Small intestine (tissue), 7 donors: ENCODE measurements around the gene CYP2D6. TPM values are rescaled to one million over a fixed set of nuclear protein-coding genes. Genes with fewer than 3 reads are reported as not detected.
"Not testable (repeated sequence)": the region's sequence is repeated elsewhere in the genome, so short reads cannot be mapped to it uniquely, and the experiment has no call there.

Experiments
- DNase-seq, 2 donors: peaks; one replicate each; pipeline versions ENCODE4 v3.0.0 to v3.0.0-alpha.2; 2013
- FAIRE-seq: peaks from 2 replicates; lab custom pipeline; 2012; peaks lifted over from hg19 to GRCh38; lab: Jason Lieb, UNC
- H3K27ac ChIP-seq, 3 donors: one replicate each; pipeline ENCODE4 v1.5.1; 2013; ENCODE audit warnings: low read length in 2 of 3, mild to moderate bottlenecking in 2 of 3, control low read depth in 1 of 3, inconsistent platforms in 1 of 3, low read depth in 1 of 3, moderate library complexity in 1 of 3
- H3K27me3 ChIP-seq, 3 donors: one replicate each; pipeline ENCODE4 v1.6.1; 2013; ENCODE audit warnings: low read length in 3 of 3, inconsistent platforms in 1 of 3; ENCODE audit not compliant: control insufficient read depth in 3 of 3, insufficient read depth in 3 of 3
- H3K36me3 ChIP-seq, 3 donors: one replicate each; pipeline ENCODE4 v1.6.1; 2013; ENCODE audit warnings: low read length in 3 of 3, inconsistent platforms in 1 of 3, low read depth in 1 of 3, mild to moderate bottlenecking in 1 of 3, moderate library complexity in 1 of 3; ENCODE audit not compliant: control insufficient read depth in 3 of 3, insufficient read depth in 2 of 3
- H3K4me1 ChIP-seq, 3 donors: one replicate each; pipeline ENCODE4 v1.6.1; 2013; ENCODE audit warnings: low read length in 2 of 3, inconsistent platforms in 1 of 3, low read depth in 1 of 3, mild to moderate bottlenecking in 1 of 3, moderate library complexity in 1 of 3; ENCODE audit not compliant: control insufficient read depth in 3 of 3, insufficient read depth in 2 of 3
- H3K4me3 ChIP-seq, 3 donors: one replicate each; pipeline ENCODE4 v1.5.1; 2013; ENCODE audit warnings: low read length in 3 of 3, control low read depth in 1 of 3, inconsistent platforms in 1 of 3, low read depth in 1 of 3, mild to moderate bottlenecking in 1 of 3, moderate library complexity in 1 of 3
- H3K9me3 ChIP-seq, 2 donors: one replicate each; pipeline ENCODE4 v1.6.1; 2013; ENCODE audit warnings: low read depth in 1 of 2, low read length in 1 of 2; ENCODE audit not compliant: control insufficient read depth in 2 of 2, insufficient read depth in 1 of 2
- WGBS, 3 donors: extraction: QIAGEN DNeasy Blood & Tissue Kit; methylation state at CpG; one replicate each; pipeline ENCODE4 v1.1.7; 2013; 5-methylcytosine and 5-hydroxymethylcytosine counted together
- polyA plus RNA-seq, 4 donors: library from polyadenylated mRNA; stranded (reverse) in 3 of 4; unstranded in 1 of 4; fragments of 200-250 nt in 3 of 4; fragments of 120-200 nt in 1 of 4; gene quantifications; one replicate each; pipeline versions ENCODE4 v1.2.1 to v1.2.3, GENCODE V29; 2013
- donor health status: healthy with polysubstance abuse.
- donor health status: control.
- donor health status: control.
- donor health status: Bipolar disorder and iron deficiency.
- donor health status: healthy.

Gene CYP2D6
- polyA plus RNA-seq, 4 donors: 5.8 to 172 (median 22.4) TPM

DNA sequence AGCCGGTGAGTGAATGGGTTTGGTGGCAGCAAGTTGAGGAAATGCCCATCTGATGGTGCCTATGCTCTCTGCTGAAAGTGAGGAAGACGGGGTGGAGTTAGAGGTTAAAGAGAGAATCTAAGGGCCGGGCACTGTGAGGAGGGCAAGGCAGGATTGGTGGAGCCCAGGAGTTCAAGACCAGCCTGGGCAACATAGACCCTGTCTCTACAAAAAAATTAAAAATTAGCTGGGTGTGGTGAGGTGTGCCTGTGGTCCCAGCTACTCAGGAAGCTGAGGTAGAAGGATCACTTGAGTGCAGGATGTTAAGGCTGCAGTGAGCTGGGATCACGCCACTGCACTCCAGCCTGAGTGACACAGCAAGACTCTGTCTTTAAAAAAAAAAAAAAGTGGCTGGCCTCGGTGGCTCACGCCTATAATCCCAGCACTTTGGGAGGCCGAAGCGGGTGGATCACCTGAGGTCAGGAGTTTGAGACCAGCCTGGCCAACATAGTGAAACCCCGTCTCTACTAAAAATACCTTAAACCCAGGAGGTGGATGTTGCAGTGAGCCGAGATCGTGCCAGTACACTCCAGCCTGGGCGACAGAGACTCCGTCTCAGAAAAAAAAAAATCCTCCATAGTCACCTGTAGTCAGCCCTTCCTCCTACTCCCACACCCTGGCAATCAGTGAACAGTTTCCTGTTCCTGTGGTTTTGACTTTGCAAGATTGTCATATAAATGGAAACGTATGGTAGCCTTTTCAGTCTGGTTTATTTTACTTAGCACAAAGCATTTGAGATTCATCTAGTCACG lies 10.2 kb downstream of the CYP2D6 start:
- WGBS, 3 donors: 58 to 75% (median 62%) methylated on average over 15 of the region's 15 CpGs
- H3K9me3 ChIP-seq: peaks cover 0 to 13% of the 10 kb centered on the region in 2 donors
- not testable (repeated sequence) for H3K27me3 ChIP-seq, H3K36me3 ChIP-seq, H3K27ac ChIP-seq, FAIRE-seq, H3K4me1 ChIP-seq, H3K4me3 ChIP-seq
- DNase-seq: peak in 1 of 2 donors; percentile 17

GRCh38 chr22:42116848-42117424 lies 13.7 kb downstream of the CYP2D6 start:
- Histone ChIP-seq H3K9me3 (peaks cover 2 to 30% of the 10 kb centered on the region in 2 donors), H3K4me3 (no peak overlapping the region), H3K27ac (no peak overlapping the region), H3K36me3 (peaks cover 0 to 8% (median 0%) of the 10 kb centered on the region in 3 donors), H3K27me3 (no peaks in the 10 kb centered on the region), H3K4me1 (no peaks in the 10 kb centered on the region)
- FAIRE-seq (no peak), DNase-seq (peak; percentile 12 to 25)
- 59 to 77% (median 62%) methylated on average over 4 of the region's 4 CpGs for WGBS, 3 donors

DNA sequence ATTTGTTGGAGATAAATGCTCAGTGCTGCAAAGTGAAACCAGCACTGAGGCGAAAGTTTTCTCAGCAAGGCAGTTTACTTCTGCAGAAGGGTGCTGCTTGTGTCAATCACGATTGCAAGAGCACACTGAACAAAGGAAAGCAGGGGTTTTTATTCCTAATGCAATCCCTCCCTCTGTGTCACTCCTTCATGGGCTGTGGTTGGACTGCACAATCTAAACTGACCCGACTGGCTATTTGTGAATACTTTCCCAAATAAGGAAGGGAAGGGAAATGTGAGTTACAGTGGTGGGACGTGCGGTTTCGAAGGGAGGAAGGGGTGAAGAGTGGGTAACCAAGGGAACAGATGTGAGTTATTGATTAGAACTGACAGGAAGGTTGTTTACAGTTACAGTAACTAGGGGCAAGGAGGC lies 15.2 kb downstream of the CYP2D6 start:
- 85 to 94% (median 87%) methylated on average over 6 of the region's 6 CpGs for WGBS, 3 donors

GRCh38 chr22:42114721-42115120 lies 15.9 kb downstream of the CYP2D6 start:
- no peaks in the 10 kb centered on the region for H3K4me1 ChIP-seq
- no peak overlapping the region for H3K27ac ChIP-seq
- no peak for DNase-seq
- WGBS, 3 donors: 93 to 97% (median 96%) methylated on average over 7 of the region's 7 CpGs
- peaks cover 0 to 8% (median 0%) of the 10 kb centered on the region in 3 donors for H3K36me3 ChIP-seq
- no peak overlapping the region for H3K4me3 ChIP-seq
- FAIRE-seq: no peak
- peaks cover 2 to 30% of the 10 kb centered on the region in 2 donors for H3K9me3 ChIP-seq
- H3K27me3 ChIP-seq: no peaks in the 10 kb centered on the region

More for the DNA sequence above, 15.2 kb downstream of the CYP2D6 start:
- H3K4me1 ChIP-seq, H3K36me3 ChIP-seq, H3K4me3 ChIP-seq, H3K27me3 ChIP-seq, FAIRE-seq, DNase-seq, H3K27ac ChIP-seq: not testable (repeated sequence)
- peaks cover 2 to 30% of the 10 kb centered on the region in 2 donors for H3K9me3 ChIP-seq

DNA sequence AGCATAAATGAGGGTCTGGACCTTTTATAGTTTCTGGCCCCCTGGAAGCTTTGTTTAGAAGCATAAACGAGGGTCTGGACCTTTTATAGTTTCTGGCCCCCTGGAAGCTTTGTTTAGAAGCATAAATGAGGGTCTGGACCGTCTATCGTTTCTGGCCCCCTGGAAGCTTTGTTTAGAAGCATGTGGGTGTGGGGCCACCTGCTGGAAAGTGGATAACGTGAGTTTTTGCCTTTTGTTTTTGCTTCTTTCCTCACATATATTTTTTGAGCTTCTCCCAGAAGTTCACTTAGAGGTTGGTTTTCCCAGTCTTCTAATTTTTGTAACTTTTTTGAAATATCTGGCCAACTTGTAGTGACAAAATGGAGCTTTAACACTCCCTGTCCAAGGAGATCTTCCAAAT lies 17.8 kb downstream of the CYP2D6 start:
- peaks cover 0 to 10% (median 0%) of the 10 kb centered on the region in 3 donors for H3K36me3 ChIP-seq
- WGBS, 3 donors: 20 to 28% (median 26%) methylated on average over 3 to 4 of the region's 4 CpGs
- not testable (repeated sequence) for DNase-seq, H3K4me3 ChIP-seq, FAIRE-seq, H3K27me3 ChIP-seq, H3K4me1 ChIP-seq, H3K27ac ChIP-seq
- H3K9me3 ChIP-seq: peaks cover 2 to 30% of the 10 kb centered on the region in 2 donors

DNA sequence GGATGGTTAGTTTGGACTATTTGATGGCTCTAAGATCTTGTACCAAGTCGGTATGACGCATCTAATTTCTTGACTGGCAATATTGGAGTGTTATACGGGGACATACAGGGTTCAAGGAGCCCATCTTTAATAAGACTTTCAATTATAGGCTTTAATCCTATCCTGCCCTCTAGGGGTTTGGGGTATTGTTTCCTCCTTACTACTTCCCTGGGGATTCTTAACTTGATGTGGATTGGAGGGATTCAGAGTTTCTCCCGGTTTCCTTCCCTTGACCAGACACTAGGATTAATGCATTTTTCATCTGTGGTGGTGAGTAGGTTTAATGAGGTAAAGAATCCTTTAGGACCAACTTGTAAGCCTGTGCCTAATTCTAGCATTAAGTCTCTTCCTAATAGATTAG lies 18.8 kb downstream of the CYP2D6 start:
- Histone ChIP-seq H3K36me3 (peaks cover 0 to 10% (median 0%) of the 10 kb centered on the region in 3 donors), H3K4me3 (no peak overlapping the region), H3K4me1 (no peaks in the 10 kb centered on the region), H3K27me3 (no peaks in the 10 kb centered on the region), H3K9me3 (peaks cover 2 to 28% of the 10 kb centered on the region in 2 donors), H3K27ac (no peak overlapping the region)
- no peak for DNase-seq
- no peak for FAIRE-seq
- 63 to 88% (median 71%) methylated on average over 4 of the region's 4 CpGs for WGBS, 3 donors

- H3K9me3 ChIP-seq: peaks cover 0 to 25% of the 10 kb centered on the region in 2 donors
- DNase-seq (no peak), FAIRE-seq (no peak)
- no peak overlapping the region for H3K4me3 ChIP-seq
- no peaks in the 10 kb centered on the region for H3K4me1 ChIP-seq
- WGBS, 3 donors: 83 to 97% (median 93%) methylated on average over 18 of the region's 18 CpGs
- no peak overlapping the region for H3K27ac ChIP-seq
- H3K36me3 ChIP-seq: peaks cover 0 to 5% (median 0%) of the 10 kb centered on the region in 3 donors
- H3K27me3 ChIP-seq: no peaks in the 10 kb centered on the region
Measured at GRCh38 chr22:42108848-42109247, 21.8 kb downstream of the CYP2D6 start.

DNA sequence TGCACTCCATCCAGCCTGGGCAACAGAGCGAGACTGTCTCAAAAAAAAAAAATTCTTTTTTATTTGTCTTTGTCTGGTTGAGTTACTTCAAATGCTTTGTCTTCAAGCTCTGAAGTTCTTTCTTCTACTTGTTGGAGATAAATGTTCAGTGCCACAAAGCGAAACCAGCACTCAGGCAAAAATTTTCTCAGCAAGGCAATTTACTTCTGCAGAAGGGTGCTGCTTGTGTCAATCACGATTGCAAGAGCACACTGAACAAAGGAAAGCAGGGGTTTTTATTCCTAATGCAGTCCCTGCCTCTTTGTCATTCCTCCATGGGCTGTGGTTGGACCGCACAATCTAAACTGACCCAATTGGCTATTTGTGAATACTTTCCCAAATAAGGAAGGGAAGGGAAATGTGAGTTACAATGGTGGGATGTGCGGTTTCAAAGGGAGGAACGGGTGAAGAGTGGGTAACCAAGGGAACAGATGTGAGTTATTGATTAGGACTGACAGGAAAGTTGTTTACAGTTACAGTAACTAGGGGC lies 26.2 kb downstream of the CYP2D6 start:
- not testable (repeated sequence) for FAIRE-seq, H3K27me3 ChIP-seq, H3K36me3 ChIP-seq, H3K4me3 ChIP-seq, H3K27ac ChIP-seq, H3K4me1 ChIP-seq, DNase-seq
- H3K9me3 ChIP-seq: peaks cover 0 to 52% of the 10 kb centered on the region in 2 donors
- 93 to 95% (median 93%) methylated on average over 6 of the region's 6 CpGs for WGBS, 3 donors
